ENCODE measurements around the gene FBXW5. TPM values are rescaled to one million over a fixed set of nuclear protein-coding genes. Genes with fewer than 3 reads are reported as not detected.

FBXW5 gene
- total RNA-seq, 1 experiment from 2014 or later: 66.8 TPM

DNA sequence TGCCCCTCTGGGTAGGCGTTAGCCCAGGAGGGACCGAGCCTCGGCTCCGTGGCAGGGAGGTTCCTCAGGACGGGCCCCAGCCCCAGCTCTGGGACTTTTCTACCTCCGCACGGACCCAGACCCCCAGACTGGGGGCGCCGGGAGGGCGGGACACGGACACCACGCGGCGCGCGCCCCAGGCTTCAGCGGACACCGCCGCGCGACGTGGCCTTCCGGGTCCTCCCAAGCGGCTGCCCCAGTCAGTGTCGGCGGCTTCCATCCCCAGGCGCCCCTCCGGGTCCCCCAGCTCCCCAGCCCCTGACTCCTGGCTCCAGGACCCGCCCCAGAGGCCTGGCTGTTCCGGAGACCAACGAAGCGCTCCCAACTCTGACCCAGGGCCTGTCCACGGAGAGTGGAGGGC is 41.3 kb upstream of the FBXW5 start:
- H3K36me3 Mint-ChIP-seq (ENCODE audit: insufficient read depth, unreplicated experiment): peaks cover 11% of the 10 kb centered on the region
- no TSS peak for BruUV-seq (replicated peaks)

DNA sequence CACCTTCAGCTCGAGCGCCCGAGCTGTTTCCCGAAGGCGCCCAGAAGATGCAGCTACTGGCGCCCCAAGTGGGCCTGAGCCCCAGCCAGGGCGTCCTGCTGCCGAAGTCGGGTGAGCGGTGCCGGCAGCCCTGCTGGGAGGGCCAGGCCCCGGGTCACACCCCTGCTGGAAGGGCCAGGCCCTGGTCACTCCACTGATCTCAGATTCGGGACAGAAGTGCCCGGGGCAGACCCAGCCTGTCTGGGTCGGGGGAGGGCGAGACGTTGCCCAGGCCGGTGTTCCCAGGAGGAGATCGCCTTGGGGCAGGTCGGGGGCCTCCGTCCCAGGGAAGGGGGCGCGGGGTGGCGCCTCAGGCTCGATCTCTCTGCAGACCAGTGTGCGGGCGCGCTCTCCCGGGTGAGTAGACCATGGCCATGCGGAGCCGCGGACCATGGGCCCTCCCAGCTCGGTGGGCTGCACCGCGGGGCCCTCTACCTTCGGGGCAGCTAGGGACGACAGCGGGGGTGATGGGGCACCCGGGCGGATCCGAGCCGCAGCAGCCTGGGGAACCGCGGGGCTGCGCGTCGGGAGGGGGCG is 40.6 kb upstream of the FBXW5 start:
- Mint-ChIP-seq H3K27ac (ENCODE audit: unreplicated experiment) (no peak overlapping the region), H3K9me3 (ENCODE audit: unreplicated experiment) (no peaks in the 10 kb centered on the region), H3K27me3 (ENCODE audit: insufficient read depth, unreplicated experiment) (no peaks in the 10 kb centered on the region), H3K4me3 (ENCODE audit: unreplicated experiment) (no peak overlapping the region), H3K36me3 (ENCODE audit: insufficient read depth, unreplicated experiment) (peaks cover 6% of the 10 kb centered on the region), H3K4me1 (ENCODE audit: low read depth, unreplicated experiment) (peaks cover 23% of the 10 kb centered on the region)
- TF ChIP-seq, protein P1, sequence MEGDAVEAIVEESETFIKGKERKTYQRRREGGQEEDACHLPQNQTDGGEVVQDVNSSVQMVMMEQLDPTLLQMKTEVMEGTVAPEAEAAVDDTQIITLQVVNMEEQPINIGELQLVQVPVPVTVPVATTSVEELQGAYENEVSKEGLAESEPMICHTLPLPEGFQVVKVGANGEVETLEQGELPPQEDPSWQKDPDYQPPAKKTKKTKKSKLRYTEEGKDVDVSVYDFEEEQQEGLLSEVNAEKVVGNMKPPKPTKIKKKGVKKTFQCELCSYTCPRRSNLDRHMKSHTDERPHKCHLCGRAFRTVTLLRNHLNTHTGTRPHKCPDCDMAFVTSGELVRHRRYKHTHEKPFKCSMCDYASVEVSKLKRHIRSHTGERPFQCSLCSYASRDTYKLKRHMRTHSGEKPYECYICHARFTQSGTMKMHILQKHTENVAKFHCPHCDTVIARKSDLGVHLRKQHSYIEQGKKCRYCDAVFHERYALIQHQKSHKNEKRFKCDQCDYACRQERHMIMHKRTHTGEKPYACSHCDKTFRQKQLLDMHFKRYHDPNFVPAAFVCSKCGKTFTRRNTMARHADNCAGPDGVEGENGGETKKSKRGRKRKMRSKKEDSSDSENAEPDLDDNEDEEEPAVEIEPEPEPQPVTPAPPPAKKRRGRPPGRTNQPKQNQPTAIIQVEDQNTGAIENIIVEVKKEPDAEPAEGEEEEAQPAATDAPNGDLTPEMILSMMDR (IDR thresholded peaks at IDR 0.05; ENCODE audit: insufficient read depth in 1 of 2, low read depth in 1 of 2, low read length in 1 of 2, severe bottlenecking in 1 of 2, unreplicated experiment in 1 of 2): no peak
- H3K4me1 ChIP-seq: peaks cover 19% of the 10 kb centered on the region
- ChIA-PET CTCF (interaction anchor here (0.6 kb wide), 1 partner anchor 91 kb away, joined by 8 read pairs; no protein-coding TSS in a partner anchor), POLR2A (no interaction called here)
- H3K4me3 ChIP-seq (ENCODE audit: low read depth, low read length): no peak overlapping the region
- no peaks in the 10 kb centered on the region for H3K36me3 ChIP-seq (ENCODE audit: control insufficient read depth, insufficient read depth, low read length)
- no TSS peak for BruUV-seq (replicated peaks)
- H3K27me3 ChIP-seq (replicated peaks; ENCODE audit: control insufficient read depth, insufficient read depth, low read length): no peaks in the 10 kb centered on the region
- no peaks in the 10 kb centered on the region for H3K9me3 ChIP-seq
- intact Hi-C loops (cut with micrococcal nuclease; ENCODE audit: unreplicated experiment): no loop called here
- DNase-seq: no peak

More for the DNA sequence above, 41.3 kb upstream of the FBXW5 start:
- TF ChIP-seq, protein P1 (IDR thresholded peaks at IDR 0.05; ENCODE audit: insufficient read depth in 1 of 2, low read depth in 1 of 2, low read length in 1 of 2, severe bottlenecking in 1 of 2, unreplicated experiment in 1 of 2): no peak
- POLR2A ChIA-PET: no interaction called here
- no peaks in the 10 kb centered on the region for H3K9me3 Mint-ChIP-seq (ENCODE audit: unreplicated experiment)
- no peaks in the 10 kb centered on the region for H3K36me3 ChIP-seq (ENCODE audit: control insufficient read depth, insufficient read depth, low read length)
- intact Hi-C loops (cut with micrococcal nuclease; ENCODE audit: unreplicated experiment): no loop called here
- H3K27me3 Mint-ChIP-seq (ENCODE audit: insufficient read depth, unreplicated experiment): no peaks in the 10 kb centered on the region
- peaks cover 27% of the 10 kb centered on the region for H3K4me1 ChIP-seq
- peaks cover 30% of the 10 kb centered on the region for H3K4me1 Mint-ChIP-seq (ENCODE audit: low read depth, unreplicated experiment)
- CTCF ChIA-PET: interaction anchor here (1.0 kb wide), 1 partner anchor 43 kb away, joined by 3 read pairs; no protein-coding TSS in a partner anchor
- no peaks in the 10 kb centered on the region for H3K27me3 ChIP-seq (replicated peaks; ENCODE audit: control insufficient read depth, insufficient read depth, low read length)
- H3K9me3 ChIP-seq: no peaks in the 10 kb centered on the region
- no peak overlapping the region for H3K27ac Mint-ChIP-seq (ENCODE audit: unreplicated experiment)
- no peak for DNase-seq
- H3K4me3 ChIP-seq (ENCODE audit: low read depth, low read length): no peak overlapping the region
- H3K4me3 Mint-ChIP-seq (ENCODE audit: unreplicated experiment): no peak overlapping the region

DNA sequence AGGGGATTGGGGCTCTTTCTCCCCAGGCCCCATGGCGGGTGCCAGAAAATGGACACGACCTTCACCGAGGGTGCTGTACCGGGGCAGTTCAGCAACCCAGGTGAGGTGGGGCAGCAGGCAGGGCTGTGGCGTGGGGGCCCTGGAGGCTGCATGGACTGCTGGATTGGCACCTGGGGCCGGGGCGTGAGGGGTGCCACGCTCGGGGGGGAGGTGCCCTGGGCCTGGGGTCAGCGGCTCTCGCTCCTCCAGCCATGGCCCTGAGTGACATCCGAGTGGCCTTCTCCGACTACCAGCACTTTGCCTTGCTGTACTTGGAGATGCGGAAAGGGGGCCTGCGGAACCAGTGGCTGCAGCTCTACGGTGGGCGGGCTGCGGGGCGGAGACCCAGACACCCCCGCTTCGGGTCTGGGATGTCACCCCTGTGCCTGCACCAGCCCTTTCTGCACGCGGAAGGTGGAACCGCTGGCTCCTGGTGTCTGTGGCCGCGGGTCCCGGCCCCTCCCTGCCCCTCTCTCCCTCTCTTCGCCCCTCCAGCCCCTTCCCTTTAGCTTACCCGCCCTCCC is 40.0 kb upstream of the FBXW5 start:
- Mint-ChIP-seq H3K27ac (ENCODE audit: unreplicated experiment) (no peak overlapping the region), H3K9me3 (ENCODE audit: unreplicated experiment) (no peaks in the 10 kb centered on the region), H3K4me1 (ENCODE audit: low read depth, unreplicated experiment) (peaks cover 18% of the 10 kb centered on the region), H3K36me3 (ENCODE audit: insufficient read depth, unreplicated experiment) (peaks cover 6% of the 10 kb centered on the region), H3K27me3 (ENCODE audit: insufficient read depth, unreplicated experiment) (no peaks in the 10 kb centered on the region), H3K4me3 (ENCODE audit: unreplicated experiment) (no peak overlapping the region)
- TF ChIP-seq, protein P1 (IDR thresholded peaks at IDR 0.05; ENCODE audit: insufficient read depth in 1 of 2, low read depth in 1 of 2, low read length in 1 of 2, severe bottlenecking in 1 of 2, unreplicated experiment in 1 of 2): no peak
- DNase-seq: no peak
- Histone ChIP-seq H3K4me1 (peaks cover 14% of the 10 kb centered on the region), H3K36me3 (ENCODE audit: control insufficient read depth, insufficient read depth, low read length) (no peaks in the 10 kb centered on the region), H3K9me3 (no peaks in the 10 kb centered on the region), H3K27me3 (replicated peaks; ENCODE audit: control insufficient read depth, insufficient read depth, low read length) (no peaks in the 10 kb centered on the region), H3K4me3 (ENCODE audit: low read depth, low read length) (no peak overlapping the region)
- intact Hi-C loops (cut with micrococcal nuclease; ENCODE audit: unreplicated experiment): no loop called here
- BruUV-seq (replicated peaks): no TSS peak
- POLR2A ChIA-PET: no interaction called here
- CTCF ChIA-PET: no interaction called here

Measured in Caco-2 (cell line).